Measurements from ENCODE around the gene C19orf18.

Gene C19orf18

DNA sequence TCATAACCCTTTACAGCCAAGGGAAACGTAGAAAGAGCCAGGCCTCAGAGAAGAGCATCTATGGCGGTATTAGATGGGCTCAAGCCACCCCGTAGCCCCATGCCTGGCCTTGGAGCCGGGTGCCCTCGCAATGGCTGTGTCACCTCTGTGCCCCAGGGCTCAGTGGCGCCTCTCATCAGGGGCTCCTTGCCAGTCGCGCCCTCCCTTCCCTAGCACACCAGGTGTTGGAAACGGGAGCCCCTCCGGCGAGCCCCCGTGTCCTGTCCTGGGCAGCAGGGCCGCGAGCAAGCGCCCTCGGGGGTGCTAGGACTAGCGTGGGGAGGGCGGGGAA lies 27.3 kb downstream of the C19orf18 start:
- no peak for DNase-seq

DNA sequence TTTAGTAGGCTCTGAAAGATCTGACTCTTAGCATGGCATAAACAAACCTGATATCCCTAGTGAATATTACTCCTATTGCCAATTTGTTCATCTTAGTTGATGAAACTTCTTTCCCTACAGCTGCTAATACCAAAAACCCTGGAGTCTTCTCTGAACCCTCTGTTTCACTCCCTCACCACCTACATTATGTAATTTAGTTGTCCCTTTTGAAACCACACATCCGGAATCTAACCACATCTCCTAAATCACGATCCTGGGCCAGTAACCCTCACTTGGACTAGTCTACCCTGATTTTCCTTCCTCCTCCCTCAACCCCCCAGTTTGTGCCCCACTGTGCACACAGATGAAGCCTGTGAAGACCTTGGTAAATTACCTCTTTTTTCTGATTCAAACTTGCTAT lies 28.0 kb downstream of the C19orf18 start:
- no peak for DNase-seq

DNA sequence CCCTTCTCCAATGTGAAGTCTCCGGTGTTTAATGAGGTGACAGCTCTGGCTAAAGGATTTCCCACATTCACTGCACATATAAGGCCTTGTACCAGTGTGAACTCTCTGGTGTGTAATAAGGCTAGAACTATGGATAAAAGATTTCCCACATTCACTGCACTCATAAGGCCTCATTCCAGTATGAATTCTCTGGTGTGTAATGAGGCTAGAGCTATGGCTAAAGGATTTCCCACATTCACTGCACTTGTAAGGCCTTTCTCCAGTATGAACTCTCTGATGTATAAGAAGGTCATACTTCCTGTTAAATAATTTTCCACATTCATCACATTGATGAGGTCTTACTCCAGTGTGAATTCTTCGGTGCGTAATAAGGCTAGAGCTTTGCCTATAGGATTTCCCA lies 32.7 kb downstream of the C19orf18 start:
- DNase-seq, result no peak

GRCh38 chr19:57935731-57936130 lies 38.6 kb downstream of the C19orf18 start:
- DNase-seq, result no peak

DNA sequence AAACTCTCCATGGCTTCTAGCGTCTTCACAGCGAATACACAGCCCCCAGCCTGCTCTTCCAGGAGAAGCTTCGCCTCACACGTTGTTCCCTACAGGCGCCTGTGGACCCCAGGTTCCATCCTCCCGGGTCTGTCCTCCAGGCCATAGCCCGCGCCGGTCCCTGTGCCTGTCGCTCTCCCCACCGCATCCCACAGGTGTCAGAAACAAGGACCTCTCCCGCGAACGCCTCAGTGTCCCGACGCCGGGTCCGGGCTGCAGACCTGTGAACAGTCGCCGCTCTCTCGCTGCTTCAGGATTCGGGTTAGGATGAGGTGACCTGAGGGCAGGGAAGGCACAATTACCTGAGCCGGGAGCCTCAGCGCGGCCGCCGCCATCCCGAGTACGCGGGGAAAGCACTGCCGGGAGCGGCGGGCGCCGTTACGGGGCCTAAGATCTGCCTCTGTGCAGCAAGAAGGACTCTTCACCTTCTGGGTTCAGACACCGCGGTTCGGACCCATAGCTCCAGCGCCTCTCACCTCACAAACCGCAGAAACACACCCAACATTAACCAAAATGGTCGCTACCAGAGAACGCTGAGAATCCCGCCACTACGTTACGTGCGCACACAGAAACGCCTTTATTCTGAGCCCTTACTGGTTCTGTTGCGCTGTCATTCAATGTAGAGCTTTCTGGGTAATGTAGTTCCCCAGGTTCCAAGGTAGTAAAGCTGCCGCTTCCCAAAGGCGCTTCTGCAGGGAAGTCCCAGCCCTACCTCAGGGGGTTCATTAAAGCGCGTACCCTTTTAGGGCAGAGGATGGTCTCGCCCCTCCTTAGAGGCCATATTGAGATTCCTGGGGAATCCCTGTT lies 39.3 kb downstream of the C19orf18 start, which contains the start of gene ZNF418:
ZNF418 (minus strand) TSS at position 583 of the 846 bp plus-strand sequence. CDS start 1,580 bp downstream, outside the sequence.
- no peak for DNase-seq

GRCh38 chr19:57927587-57927986 lies 46.7 kb downstream of the C19orf18 start:
- no peak for DNase-seq

GRCh38 chr19:57916168-57916995 lies 58.0 kb downstream of the C19orf18 start, which contains the start of gene ZNF417:
Gene ZNF417 (minus strand): TSS chr19:57916592. CDS start chr19:57916411, 181 bp downstream.
- DNase-seq, result peak; percentile 93

GRCh38 chr19:57914531-57914930 lies 59.8 kb downstream of the C19orf18 start:
- DNase-seq, result no peak
